Left forelimb (tissue), 1 donor: ENCODE results near the gene HJV.

Experiments used
- DNase-seq: peaks from one replicate; pipeline ENCODE4 v3.0.0-alpha.2; 2018; ENCODE audit warnings: low spot score

Gene HJV

DNA sequence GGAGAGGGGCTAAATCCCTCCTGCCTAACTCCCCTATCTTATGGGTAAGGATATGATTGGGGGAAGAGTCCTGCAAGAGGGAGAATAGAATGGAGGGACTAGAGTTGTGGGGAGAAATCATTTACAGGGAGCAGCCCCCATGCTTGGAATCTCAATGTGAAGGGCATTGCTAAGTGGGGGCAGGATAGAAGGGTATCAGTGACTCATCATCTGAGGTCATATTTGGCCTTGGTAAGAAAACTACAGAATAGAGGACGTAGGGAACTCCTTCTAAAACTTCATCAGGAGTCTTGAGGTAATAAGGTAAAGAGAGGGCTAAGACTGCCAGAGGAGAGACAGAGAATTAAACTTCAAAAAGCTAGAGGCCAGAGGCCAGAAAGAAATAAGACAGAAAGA, 487 bp downstream of the HJV start:
- DNase-seq = no peak

GRCh38 chr1:146020058-146021049, 1.2 kb downstream of the HJV start:
- no peak for DNase-seq

DNA sequence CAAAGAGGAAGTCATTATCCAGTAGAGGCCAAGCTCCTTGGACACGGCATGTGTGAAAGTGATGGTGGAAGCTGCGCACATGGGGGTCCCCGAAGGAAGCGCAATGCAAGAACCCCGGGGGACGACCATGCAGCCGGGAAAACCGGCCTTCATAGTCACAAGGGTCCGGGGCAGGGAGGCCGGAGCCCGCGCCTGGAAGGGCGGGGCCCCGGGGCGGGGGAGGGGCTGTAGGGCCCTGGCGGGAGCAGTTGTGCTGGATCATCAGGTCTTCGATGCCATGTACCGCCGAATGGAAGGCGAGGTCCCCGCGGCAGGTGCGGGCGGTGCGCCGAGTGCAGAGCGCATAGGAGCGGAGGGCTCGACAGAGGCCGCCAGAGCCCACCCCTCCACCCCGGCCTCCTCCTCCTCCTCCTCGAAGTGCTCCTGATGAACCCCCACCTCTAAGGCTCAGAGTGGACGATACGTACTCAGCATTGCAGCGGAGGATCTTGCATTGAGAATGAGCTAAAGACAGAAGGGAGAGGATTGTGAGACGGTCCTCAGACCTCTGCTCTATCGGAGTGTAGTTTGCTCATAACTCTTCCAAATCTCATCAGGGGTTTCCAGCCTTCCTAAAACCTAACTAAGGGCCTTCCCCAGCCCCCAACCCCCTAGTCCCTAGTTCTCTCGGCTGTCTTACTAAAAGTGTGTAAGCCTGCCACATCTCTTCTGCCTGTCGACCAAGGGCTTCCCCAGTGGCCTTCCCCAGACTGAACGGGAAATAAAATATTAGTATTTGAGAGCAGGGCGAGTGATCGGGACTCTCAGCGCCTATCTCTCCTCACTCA, 2.1 kb downstream of the HJV start:
- no peak for DNase-seq

DNA sequence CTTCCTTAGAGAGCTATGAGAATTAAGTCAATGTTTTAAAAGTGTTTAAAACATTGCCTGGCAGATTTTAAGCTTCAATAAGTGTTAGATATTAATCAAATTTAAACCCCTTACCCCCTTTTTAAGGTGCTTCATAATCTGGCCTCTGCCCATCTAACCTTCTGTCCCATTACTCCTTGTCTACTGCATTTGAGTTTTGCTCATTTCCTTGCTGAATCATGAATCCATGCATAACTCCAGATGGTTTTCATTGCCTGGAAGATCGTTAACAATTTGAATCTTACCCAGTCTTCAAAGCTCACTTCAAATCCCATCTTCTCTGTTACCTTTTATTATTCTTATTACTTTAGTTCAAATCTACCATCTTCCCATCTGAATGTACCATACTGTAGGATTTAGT, 4.6 kb downstream of the HJV start:
- DNase-seq = no peak

DNA sequence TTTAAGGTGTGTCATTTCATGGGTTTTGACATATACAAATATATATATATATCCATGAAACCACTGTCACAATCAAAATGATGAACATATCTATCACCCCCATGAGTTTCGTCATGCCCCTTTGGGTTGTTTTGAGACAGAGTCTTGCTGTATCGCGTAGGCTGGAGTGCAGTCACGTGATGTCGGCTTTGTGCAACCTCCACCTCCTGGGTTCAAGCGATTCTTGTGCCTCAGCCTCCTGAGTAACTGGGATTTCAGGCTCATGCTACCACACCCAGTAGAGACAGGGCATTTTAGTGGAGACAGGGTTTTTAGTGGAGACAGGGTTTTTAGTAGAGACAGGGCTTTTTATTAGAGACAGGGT, 8.0 kb downstream of the HJV start:
- DNase-seq = no peak

GRCh38 chr1:146012703-146013558, 8.6 kb downstream of the HJV start:
- no peak for DNase-seq

DNA sequence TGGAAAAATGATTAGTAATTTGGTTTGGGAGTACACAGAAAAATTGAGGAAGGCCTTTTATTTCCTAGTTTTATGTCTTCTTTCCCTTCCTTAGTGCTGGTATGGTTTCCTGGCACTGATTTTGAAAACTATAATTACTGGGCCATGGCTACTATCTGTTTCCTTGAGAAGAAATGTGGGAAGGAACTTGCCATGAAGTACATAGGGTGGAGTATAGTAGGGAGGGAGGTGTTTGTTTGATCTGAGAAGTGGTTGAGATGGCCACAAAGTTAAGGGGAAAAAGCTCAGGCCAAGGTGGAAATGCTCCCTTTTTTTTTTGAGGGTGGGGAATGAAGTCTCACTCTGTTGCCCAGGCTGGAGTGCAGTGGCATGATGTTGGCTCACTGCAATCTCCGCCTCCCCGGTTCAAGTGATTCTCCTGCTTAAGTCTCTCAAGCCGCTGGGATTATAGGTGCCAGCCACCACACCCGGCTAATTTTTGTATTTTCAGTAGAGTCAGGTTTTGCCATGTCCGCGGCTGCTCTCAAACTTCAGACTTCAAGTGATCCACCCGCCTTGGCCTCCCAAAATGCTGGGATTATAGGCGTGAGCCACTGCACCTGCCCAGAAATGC, 11.3 kb downstream of the HJV start:
- DNase-seq = no peak

GRCh38 chr1:146007489-146008133, 13.9 kb downstream of the HJV start:
- DNase-seq = no peak

GRCh38 chr1:146001709-146002108, 19.8 kb downstream of the HJV start:
- no peak for DNase-seq

GRCh38 chr1:145999321-146000024, 22.1 kb downstream of the HJV start:
- DNase-seq = no peak

DNA sequence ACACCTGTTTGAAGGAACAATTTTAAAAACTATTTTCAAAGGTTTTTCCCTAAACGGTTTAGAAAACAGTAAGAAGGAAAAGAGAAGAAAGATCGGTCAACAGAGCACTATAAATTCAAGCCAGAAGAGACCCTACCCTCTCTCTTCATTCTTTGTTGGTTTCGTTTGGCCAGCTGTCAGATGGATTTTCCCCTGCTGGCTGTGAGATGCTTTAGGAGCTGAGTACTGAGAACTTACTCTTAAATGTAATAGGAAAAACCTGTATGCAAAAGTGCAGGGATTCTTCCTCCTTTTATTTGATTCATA, 23.9 kb downstream of the HJV start:
- DNase-seq = no peak

- no peak for DNase-seq
These were observed 24.4 kb downstream of the HJV start for GRCh38 chr1:145997016-145997717.

DNA sequence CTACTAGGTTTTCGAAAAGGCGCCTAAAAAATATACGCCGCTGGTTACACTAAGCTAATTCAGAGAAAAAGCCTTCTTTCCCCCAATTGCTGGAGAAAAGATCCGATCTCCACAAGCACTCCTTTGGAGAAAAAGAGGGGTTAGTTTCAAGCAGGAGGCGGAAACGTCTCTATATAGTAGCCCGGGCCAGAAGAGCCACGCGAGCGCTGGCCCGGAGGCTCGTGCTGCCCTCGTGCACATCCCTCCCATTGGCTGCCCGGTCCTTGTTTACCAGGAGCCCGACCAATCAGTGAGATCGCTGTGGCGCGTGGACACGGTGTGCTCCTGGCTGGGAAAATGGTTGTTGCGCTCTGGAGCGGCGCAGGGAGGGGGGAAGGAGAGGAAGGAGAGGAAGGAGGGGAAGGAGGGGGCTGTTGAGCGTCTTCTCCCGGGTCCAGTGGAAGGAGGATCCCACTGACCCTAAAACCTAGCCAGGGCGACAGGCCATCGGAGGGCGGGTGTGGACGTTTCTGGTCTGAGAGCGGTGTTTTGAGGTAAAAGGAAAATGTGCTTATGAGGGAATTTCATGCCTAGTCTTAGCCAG, 25.0 kb downstream of the HJV start, which contains the start of gene TXNIP:
TSS of gene TXNIP (minus strand) at position 147 of the 583 bp plus-strand sequence. CDS start 313 bp downstream, outside the sequence.
- peak; percentile 99 for DNase-seq

- DNase-seq = no peak
These were observed 25.5 kb downstream of the HJV start for GRCh38 chr1:145995964-145996432.

- no peak for DNase-seq
These were observed 26.2 kb downstream of the HJV start for GRCh38 chr1:145995148-145995881.

- no peak for DNase-seq
These were observed 27.0 kb downstream of the HJV start for GRCh38 chr1:145994391-145995120.

DNA sequence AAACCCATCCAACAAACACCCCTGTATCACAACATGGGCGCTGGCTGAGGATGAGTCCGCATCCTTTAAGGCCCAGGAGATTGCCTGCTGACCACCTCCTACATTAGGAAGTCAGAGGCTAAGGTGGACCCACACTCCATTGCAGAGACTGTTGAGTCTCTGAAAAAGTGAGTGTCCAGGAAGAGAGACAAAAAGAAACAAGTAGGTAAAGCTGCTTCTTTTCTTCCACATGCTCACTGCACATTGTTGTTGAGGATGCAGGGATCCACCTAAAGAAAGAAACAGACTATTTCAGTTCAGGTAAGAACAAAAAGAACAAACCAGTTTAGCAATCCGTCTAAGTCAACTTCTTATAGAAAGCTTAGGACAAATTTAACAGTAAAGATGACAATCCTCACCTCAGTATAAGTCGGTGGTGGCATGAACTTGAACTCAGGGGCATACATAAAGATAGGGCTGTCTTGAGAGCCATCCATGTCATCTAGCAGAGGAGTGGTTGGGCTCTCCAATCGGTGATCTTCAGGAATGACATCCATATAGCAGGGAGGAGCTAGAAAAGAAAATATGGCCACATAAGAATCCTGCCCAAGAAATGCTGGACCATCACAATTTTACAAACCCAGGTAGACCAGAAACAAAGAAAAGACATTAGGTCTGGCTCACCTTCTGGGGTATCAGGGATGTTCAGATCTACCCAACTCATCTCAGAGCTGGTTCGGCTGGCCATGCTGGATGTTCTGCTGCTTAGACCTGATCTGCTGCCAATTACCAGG, 27.7 kb downstream of the HJV start:
- no peak for DNase-seq
